ENCODE data around the gene COX7A2L.
"Not testable (repeated sequence)": the region's sequence is repeated elsewhere in the genome, so short reads cannot be mapped to it uniquely, and the experiment has no call there.

The COX7A2L gene

DNA sequence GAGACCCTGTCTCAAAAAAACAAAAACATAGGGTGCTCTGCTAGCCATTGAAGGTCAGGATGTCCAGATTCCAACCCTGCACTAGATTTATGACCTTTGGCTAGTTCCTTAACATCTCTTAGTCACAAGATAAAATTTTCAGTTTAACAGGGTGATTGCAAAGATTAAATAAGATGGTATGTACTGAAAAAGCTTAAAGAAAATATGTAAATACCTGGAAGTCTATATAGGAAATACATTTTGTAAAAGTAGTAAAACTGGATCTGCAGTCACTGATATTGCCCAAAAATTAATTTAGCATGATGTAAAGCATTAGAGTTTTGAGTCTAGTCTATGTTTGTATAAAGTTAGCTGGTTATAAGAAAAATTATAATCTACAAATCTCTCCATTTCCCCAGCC lies 5.4 kb upstream of the COX7A2L start:
- no peak for DNase-seq

DNA sequence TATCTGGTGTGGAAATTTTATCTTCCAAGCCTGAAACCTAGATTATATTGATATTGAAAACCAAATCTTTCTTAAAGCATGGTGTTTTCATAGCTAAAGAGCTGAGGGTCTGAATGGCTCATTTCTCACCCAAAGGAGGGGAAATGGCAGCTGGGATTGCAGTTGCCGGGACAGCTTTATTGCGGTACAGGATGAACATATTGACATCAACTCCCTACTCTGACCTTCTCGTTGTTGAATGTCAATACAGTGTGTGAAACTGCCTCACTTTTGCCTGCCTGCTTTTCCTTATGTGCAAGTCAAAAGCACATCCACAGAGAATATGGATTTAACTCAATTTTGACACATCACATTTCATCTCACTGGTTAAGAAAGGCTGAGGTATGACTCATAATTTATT lies 3.6 kb upstream of the COX7A2L start:
- DNase-seq = no peak

DNA sequence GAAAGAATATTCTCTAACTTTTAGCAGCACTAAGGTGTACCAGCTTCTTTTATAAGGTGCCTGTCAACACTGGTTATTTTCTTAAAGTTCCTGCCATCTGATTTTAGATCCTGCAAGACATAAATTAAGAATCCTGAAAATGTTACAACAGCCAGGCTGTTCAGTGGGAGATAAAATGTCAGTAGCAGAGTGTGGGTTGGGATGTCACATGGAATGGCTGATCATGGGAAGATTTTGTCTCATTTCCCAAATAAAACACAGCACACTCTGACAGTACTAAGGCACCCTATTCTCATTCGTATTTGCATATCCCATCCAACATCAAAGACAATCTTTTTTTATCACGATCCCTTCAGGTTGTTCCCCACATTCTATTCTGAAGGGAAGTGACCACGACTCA lies 2.4 kb upstream of the COX7A2L start:
- no peak for DNase-seq

DNA sequence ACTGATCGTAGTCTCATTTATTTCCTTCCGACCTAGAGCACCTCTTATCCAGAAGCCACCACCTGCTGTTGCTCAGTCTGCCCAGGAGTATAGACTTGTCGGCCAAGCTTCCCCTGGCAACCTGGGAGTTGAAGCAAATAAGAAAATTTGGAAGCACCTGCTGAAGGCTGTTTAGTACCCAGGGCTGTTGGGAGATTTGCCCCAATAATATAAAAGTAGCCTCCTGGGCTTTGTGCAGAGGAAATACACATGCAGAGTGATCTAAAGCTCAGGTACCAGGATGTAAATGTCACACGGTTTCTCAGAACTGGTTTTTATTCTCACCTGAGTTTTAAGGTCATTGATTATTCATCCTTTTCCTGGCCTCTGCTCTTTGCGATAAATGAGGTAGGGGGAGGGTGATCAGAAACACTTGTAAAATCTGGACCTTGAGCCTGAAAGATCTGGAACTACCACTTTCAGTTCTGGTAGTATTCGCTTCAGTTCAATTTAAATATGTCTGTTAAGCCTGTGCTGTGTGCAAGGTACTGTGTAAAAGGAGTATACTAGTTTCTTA lies 789 bp upstream of the COX7A2L start:
- no peak for DNase-seq

DNA sequence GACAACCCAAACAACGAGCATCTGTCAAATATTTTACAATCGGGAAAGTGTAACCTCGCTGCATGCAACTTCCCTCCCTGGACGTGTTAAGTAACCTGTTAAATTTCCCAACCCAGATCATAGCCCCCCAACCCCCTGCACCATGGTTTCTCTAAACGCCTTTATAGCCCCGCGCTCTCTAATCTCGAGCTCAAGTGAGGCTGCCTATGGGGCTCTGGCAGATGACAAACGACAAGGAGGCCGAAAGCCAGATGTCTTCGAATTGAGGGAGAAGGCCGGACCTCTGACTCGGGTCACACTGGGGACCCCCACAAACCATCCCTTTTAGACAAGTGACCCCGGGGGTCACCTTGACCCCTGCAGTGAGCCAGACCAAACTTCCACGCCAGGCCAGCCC lies 526 bp downstream of the COX7A2L start:
- DNase-seq = no peak

DNA sequence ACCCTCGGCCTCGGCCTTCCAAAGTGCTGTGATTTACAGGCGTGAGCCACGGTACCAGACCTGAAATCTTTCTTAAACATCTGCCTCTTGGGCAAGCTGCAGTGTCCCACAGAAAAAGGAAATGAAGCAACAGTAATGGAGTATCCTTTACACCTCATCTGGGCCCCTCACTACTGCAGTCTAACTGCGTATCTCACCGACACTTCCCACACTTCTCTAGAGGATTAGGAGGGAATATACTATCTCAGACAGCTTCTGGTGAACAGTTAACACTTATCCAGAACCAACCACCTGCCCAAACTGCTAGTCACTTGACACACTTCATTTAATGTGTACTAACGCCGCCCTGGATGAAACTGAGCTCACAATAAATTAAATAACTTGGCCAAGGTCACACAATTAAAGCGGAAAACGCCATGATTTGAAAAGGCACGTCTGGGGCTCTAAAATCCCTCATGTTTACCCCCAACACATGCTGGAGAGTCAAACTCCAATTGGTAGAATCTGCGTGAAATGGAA lies 993 bp downstream of the COX7A2L start:
- DNase-seq = no peak

DNA sequence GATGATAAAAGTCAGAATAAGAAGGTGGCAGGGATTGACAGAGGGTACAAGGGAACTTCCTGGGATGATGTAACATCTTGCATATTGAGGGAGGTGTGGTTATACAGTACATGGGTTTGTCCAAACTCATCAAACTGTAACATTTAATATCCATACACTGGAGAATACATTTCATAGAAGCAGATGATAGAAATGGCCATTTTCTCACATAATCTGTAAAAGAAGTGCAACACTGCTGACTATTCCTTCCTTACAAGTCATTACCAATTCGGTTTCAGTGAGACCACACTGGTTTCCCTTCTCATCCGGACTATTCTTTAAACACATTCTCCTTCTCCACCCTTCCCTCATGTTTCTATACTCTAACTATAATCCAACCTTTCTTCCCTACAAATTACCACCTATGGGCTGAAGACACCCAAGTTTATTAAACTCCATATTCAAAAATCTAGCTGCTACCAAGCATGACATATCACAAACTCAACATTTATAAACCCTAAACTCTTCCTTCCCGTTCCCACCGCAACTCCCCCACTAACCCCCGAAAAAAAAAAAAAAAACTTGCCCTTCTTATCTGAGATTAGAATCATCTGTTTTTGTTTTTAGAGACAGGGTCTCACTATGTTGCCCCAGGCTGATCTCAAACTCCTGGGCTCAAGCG lies 1.6 kb downstream of the COX7A2L start:
- no peak for DNase-seq

DNA sequence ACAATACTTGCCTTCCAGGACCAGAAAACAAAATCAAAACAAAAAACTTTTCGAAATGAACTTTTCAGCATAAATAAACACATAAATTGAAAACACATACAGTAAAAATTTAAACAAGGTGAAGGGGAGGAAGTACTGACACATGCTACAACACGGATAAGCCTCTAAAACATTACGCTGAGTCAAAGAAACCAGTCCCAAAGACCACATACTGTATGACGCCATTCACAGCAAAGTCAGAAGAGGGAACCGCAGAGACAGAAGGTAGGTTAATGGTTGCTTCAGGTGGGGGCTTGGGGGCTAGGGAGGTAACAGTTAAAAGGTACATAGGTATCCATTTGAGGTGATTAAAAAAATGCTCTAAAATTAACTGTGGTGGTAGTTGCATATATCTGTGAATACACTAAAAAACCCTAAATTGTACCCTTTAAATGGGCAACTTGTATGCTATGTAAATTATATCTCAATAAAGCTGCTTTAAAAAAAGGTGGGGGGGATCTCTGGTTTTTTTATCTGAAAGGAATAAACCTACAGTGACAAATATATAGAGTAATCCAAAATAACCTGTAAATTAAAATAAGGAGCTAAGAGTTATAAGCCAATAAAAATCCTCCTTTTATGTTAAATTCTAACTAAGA lies 7.1 kb downstream of the COX7A2L start:
- DNase-seq = no peak

DNA sequence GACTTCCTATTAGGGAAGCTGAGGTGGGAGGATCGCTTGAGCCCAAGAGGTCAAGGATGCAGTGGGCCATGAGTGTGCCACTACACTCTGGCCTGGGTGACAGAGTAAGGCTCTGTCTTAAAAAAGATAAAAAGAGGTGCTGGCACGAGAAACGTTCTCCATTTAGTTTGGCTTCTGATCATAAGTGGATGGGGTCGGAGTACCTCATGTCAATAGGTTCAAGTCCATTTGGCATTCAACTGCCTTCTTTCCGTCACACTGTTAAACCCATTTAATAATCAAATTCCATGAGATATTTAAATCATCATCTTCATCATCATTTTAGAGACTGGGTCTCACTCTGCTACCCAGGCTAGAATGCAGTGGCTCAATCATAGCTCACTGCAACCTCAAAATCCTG lies 9.2 kb downstream of the COX7A2L start:
- no peak for DNase-seq

DNA sequence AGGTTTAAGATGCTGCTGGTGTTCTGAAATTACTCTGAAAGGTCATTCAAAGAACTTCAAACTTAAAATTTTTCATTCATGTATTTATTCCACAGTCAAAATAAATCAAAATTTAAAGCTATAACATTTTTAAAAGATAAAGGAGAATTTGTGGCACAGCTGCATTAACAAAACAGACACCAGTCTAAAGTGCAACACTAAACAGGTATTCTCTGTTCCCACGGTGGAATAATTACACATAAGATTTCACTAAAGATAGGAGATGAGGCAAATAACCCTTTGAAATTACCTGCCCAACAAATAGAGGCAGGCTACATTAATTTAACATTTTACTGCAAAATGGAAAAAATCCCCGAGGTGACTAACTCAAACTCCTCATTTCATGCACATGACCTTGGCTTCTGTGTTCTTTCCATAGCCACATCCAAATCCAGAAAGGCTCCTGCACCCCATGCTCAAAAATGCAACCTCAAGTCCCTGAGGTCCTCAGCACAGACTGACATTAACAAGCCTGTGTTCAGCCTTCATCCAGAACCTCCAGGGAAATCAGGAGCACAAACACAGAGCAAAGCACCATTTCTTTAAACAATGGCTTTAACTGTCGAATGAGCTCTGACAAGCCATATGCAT lies 10.5 kb downstream of the COX7A2L start:
- no peak for DNase-seq

DNA sequence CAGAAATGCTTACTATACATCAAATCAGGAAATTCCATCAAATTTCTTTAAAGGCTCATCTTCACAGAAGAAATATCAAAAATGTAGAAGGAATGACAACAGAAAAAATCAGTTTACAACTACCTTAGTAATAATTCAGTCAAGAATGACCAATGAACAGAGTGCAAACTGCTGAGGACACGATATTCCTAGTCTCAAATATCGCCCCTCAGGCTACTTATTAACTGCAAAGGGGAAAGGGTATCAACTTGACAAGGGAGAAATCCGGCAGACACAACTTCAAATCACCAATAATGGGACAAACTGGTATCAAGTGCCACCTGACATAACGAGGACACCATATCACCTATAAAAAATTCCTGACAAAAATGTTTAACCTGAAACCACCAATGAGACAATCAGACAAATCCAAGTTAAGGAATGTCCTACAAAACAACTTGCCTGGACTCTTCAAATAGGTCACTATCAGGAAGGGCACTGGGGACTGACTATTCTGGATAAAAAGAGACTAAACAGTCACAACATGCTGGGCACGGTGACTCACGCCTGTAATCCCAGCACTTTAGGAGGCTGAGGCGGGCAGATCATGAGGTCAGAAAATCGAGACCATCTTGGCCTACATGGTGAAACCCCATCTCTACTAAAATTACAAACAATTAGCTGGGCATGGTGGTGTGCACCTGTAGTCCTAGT lies 12.8 kb downstream of the COX7A2L start:
- DNase-seq = no peak

DNA sequence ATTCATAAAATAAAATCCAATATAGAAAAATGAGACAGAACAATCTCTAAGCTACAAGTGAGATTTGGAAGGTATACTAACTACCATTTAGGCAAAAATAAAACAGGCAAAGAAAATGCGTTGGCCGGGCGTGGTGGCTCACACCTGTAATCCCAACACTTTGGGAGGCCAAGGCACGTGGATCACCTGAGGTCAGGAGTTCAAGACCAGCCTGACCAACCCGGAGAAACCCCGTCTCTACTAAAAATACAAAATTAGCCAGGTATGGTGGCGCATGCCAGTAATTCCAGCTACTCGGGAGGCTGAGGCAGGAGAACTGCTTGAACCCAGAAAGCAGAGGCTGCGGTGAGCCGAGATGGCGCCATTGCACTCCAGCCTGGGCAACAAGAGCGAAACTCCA lies 13.5 kb downstream of the COX7A2L start:
- DNase-seq = not testable (repeated sequence)

DNA sequence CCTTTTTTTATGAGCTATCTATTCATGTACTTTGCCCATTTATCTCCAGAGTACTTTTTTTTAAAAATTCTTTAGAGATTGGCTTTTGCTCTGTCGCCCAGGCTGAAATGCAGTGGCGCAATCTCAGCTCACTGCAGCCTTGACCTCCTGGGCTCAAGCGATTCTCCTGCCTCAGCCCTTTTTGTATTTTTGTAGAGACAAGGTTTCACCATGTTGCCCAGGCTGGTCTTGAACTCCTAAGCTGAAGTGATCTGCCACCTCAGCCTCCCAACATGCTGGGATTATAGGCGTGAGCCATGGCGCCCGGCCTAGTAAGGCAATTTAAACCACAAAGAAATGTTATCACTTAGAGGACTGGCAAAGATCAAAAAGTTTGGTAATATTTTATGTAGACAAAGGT lies 14.2 kb downstream of the COX7A2L start:
- not testable (repeated sequence) for DNase-seq

DNA sequence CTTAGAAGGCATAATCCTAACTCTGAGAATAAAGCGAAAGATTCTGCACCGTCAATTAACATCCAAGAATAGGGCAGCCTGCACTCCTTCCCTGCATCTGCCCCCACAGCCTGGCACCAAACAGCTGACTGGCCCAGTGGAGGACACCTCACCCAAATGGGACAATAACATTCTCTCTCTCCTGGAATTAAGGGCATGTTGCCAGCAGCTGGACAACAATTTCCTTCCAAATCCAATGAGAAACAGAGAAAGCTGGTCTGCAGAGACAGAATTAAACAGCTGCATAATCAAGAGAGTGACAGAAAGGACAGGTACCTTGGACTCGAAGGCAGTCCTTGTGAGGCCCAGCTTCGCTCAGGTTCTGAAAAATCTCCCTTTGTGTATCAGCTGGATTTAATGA lies 15.0 kb downstream of the COX7A2L start:
- DNase-seq = no peak

DNA sequence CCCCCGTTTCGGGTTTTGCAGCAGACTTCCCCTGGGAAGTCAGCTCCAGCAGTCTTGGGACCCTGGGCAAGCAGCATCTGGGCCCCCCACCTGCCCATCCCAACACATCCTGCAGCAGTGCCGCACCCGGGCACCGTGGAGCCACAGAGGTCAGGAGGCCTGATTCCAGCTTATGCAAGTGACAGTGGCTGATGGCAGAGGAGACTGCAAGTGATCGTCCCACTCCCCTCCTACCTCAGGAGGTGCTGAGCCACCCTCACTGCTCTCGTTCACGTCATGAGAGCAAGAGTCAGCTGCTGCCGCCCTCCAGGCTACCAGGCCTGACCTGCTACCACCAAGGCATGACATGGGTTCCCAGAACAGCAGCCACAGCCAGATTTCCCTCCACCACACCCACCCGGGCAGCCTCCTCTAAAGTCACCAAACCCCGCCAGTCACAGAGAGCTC lies 18.2 kb downstream of the COX7A2L start:
- no peak for DNase-seq

DNA sequence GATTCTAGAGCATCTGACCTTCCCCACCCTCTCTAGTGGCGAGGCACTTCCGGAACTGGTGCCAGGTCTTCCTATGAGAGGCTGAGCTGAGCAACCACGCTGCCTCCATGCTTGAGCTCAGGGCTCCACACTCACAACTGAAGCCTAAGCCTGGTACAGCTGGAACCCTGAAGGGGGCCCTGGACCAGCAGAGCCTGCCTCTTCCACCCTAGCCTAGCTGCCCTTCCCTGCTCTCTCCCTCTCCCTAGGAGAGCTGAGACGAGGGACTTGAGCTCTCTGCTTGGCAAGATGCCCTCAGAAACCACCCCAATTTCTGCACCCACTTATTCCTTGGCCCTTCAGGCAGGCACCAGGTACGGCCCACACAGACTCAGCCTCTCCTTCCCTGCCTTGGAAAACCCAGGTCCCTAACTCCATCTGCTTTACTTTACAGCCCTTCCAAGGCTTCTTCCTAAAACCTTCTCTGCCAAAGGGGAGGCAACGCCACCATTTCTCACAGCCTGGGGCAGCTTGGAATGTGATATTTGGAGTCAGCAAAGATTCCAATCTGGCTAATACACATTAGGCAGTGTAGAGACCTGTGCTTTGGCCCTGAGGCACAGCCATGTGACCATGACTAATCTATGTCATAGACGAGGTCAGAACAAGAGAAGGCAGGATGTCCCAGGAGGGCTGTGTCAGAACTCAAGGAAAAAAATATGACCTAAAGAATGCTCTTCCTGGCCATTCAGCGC lies 18.8 kb downstream of the COX7A2L start:
- DNase-seq = no peak

DNA sequence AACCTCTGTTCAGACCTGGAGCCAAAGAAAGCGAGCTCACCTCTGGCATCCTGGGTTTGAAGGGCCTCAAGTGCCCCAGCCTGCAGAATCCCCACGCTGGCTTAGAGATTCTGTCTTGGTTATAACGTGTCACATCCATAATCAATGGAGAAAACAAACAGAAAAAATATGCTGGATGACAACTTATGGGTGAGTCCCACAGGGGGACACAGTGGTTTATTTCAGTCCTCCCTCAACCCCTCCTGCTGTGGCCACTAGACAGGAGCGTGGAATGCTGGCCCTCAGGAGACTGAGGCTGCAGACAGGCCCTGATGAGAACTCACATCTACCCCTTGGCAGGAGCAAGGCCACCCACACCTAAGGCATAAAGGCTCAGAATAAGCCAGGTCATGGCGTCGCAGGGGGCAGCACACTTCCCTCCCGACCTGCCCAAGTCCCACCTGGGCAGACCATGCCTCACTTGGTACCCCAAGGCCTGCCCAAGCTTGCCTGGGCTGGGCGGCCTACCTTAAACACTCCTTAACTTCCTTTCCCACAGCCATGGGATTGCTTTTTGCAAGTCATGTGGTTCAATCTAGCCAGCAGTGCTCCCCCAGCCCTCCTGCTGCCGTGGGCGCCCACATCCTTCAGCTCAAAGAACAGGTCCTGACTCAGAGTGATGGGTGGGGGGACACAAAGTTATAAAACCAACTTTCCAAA lies 19.9 kb downstream of the COX7A2L start:
- no peak for DNase-seq

DNA sequence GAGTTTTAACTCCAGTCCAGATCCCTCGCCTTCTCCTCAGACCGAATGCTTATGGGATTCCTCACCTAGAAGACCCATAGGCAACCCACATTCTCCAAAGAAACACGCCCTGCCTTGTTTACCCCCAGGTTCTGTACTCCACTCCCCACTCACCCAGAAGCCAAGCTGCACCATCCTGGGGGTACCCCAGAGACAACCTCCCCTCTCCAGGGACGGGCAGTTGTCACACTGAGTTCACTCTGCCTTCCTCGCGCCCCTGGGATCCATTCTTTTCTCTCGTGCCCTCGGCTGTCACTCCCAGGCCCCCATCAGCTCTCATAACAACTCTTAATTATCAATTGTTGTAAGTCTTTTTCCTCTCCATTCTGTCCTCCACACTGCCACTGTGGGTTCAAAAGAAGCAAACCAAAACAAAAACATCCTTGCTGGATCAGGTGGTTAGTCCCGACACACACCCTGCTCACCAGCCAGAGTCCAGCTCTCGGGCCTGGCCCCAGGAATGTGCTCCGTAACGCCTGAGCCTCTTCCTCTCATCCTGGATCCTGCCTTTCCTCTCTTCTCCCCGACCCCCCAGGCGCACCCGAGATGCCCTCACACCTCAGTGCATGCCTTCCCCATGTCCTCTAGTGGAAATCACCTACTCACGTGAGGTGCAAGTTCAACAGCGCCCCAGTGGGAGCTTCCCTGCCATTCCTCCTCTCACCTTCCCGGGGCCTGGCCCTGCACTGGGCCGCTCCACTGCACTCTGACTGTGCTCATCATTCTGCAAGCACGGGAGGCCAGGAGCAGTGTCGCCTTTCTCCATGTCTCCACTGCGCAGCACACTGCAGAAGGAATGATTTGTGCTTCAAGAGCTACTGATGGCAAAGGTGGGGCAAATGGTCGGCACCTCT lies 20.7 kb downstream of the COX7A2L start:
- DNase-seq = no peak

DNA sequence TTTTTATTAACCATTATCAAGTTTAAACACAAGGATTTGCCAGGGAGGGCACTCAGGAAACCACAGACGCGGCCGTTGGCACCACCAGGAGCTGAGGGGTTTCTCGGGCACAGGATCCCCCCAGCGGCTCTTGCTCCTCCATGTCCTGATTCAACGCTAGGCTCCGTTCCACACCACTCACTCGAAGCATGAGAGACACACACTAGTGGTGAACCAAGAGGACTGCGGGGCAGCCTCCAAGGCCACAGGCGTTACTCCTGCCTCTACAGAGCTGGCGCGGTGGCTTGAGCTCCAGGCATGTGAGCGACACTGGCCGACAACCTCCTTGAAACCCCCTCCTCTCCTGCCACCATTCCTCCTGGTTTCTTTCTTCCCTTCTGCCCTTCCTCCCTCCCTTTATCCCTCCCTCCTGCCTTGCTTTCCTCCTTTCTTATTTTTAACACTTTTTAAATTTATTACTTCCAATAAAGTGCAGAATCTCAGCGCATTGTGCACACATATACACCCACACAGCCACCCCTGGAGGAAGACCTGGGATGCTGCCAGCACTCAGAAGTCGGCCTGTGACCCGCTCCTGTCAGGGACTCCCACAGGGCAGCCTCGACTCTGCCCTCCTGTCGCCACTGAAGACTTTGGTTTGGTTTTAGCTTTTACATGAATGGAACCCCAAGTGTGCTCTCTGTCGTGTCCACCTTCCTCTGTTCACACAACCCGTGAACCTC lies 21.7 kb downstream of the COX7A2L start:
- no peak for DNase-seq

DNA sequence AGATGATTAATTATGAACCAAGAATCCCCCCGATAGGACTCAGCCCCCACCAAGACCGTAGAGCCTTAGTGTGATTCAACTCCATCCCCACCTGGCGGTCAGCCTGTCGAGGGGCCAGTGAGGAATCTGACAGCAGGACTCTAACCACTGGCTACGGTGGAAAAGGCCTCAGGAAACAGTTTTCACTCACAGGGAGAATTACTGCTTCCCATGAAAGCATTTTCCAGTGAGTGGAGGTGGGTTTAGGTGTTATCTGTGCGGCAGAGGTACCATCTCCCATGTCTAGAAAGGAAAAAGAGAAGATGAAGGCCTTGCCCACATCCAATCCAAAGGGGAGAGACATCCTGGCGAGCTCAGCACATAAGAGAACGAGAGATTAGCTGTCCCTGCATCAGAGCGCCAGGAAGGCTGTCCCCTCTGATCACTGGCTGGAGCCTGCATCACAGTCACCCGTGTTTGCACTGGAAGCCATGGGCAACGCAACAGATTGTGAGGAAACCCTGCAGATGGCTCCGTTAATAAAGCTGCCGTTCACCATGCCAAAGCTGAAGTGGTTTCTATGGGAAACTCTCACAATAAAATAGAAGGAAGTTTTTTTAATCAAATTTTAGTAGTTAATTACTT lies 22.3 kb downstream of the COX7A2L start:
- no peak for DNase-seq

Measured in left hindlimb (tissue), 1 donor.